ENCODE measurements around the gene DNM1L.

Gene DNM1L

GRCh38 chr12:32679091-32679919 is at the start of gene DNM1L:
DNM1L (plus strand) TSS chr12:32679301; CDS start chr12:32679364, 63 bp downstream.
- DNase-seq (ENCODE audit: low spot score) = peak; percentile 96

- no peak for DNase-seq (ENCODE audit: low spot score)
These were observed 37.7 kb upstream of the DNM1L start for GRCh38 chr12:32641287-32641901.

- no peak for DNase-seq (ENCODE audit: low spot score)
These were observed 34.7 kb upstream of the DNM1L start for GRCh38 chr12:32644431-32644830.

DNA sequence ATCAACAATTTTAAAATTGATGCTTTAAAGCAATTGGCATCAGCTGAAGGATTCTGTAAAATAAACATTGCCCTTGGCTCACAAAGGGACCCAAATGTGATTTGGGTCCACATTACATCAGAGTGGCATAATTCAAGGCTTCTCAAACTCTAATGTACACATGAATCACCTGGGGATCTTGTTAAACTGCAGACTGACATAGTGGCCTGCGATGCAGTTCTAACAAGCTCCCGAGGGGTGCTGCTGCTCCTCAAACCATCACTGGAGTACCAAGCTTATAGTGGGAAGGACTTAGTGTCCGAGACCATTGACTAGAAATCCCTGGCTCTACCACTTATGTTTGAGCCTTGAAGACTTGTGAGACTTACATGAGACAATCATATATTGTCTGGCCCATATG is 31.8 kb upstream of the DNM1L start:
- no peak for DNase-seq (ENCODE audit: low spot score)

GRCh38 chr12:32650508-32650907 is 28.6 kb upstream of the DNM1L start:
- DNase-seq (ENCODE audit: low spot score) = no peak

- DNase-seq (ENCODE audit: low spot score) = no peak
These were observed 27.7 kb upstream of the DNM1L start for GRCh38 chr12:32651151-32651955.

GRCh38 chr12:32651956-32652210 is 27.2 kb upstream of the DNM1L start:
- no peak for DNase-seq (ENCODE audit: low spot score)

GRCh38 chr12:32659908-32660440 is 19.1 kb upstream of the DNM1L start:
- DNase-seq (ENCODE audit: low spot score) = no peak

DNA sequence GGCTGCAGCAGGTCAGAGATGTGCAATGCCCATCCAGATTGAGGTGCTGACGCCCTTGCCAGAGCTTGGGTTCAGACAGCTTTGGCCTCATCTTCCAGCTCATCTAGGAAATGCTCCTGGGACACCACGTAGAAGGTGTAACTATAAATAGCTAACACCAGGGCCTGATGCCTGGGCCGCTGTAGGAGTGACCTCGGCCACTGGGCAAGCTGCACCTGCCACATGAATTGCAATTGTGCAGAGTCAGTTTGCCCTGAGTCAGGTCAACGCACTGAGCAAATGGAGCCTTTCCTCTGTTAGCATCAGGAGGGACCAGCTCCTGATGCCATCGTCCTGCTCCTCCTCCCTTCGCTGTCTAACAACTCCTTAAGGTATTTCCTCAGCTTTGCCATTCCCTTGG is 17.4 kb upstream of the DNM1L start:
- DNase-seq (ENCODE audit: low spot score) = no peak

GRCh38 chr12:32662665-32663064 is 16.4 kb upstream of the DNM1L start:
- no peak for DNase-seq (ENCODE audit: low spot score)

DNA sequence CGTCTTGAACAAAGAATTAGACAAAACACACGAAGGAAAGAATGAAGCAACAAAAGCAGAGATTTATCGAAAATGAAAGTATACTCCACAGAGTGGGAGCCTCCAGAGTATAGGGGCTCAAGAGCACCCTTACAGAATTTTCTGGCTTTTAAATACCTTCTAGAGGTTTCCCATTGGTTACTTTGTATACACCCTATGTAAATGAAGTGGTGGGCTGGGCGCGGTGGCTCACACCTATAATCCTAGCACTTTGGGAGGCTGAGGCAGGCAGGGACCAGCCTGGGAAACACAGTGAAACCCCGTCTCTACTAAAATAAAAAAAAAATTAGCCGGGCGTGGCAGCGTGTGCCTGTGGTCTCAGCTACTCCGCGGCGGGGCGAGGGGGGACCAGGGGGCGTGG is 13.1 kb upstream of the DNM1L start:
- no peak for DNase-seq (ENCODE audit: low spot score)

GRCh38 chr12:32669584-32669983 is 9.5 kb upstream of the DNM1L start:
- no peak for DNase-seq (ENCODE audit: low spot score)

DNA sequence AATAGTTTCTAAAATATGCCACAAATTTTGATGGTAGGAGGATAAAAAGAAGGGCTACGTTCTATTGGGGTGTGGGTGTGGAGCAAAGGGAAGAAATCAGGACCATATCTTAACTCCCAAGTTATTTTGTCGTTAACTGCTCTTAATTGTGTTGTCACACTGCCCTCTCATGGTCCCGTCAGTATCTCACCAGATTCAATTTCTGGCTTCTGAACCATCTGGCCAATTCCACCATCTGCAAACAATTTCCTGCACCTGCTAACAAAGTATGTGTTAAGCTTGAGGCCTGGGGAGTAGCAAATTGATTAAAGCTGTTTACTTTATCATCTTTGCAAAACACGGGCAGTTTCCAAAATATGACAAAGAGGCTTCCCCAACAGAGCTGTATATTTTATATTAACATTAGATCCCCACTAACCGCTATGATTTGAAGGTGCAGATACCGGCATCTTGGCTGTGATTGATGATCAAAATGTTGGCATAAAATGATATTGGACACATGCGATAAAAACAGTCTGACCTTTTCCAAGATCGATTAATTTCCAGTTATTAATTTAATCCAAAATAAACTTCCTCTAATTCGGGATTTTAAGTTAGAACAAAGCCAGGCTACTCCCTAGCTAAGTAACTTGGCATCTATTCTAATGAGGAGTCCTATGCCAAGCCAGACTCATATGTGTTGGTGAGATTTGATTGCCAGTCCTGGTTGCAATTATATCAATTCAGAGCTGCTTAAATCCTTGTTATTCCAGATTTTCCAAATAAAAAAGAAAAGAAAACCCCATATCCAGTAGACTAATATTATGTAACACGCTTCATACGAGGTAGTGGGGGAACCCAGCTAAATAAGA is 6.9 kb upstream of the DNM1L start:
- DNase-seq (ENCODE audit: low spot score) = peak; percentile 70

- no peak for DNase-seq (ENCODE audit: low spot score)
These were observed 778 bp downstream of the DNM1L start for GRCh38 chr12:32679920-32680237.

- no peak for DNase-seq (ENCODE audit: low spot score)
These were observed 1.7 kb downstream of the DNM1L start for GRCh38 chr12:32680787-32681186.

DNA sequence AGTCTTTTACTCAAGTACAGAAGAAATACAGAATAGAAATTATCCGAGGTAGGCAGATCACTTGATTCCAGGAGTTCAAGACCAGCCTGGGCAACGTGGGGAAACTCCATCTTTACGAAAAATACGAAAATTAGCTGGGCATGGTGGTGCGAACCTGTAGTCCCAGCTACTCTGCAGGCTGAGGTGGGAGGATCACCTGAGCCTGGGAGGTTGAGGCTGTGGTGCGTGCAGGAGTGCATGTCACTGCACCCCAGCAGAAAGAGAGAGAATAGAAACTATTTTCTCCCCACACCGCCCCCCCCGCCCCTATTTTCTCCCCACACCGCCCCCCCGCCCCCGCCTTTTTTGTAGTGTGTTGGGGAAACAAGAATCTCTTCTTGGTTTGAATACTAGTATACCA is 2.2 kb downstream of the DNM1L start:
- no peak for DNase-seq (ENCODE audit: low spot score)

DNA sequence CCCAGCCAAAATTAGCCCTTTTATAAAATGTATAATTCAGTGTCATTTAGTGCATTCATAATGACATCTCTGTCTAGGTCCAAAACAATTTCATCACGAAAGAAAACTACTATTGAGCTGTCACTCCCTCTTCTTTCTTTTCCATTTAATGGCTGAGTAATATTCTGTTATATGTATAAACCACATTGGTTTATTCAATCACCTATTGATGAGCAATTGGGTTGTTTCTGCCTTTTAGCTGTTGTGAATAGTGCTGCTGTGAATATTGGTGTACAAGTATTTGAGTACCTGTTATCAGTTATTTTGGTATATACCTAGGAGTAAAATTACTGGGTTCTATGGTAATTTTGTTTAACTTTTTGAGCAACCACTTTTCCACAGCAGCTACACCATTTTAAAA is 7.2 kb downstream of the DNM1L start:
- DNase-seq (ENCODE audit: low spot score) = no peak

DNA sequence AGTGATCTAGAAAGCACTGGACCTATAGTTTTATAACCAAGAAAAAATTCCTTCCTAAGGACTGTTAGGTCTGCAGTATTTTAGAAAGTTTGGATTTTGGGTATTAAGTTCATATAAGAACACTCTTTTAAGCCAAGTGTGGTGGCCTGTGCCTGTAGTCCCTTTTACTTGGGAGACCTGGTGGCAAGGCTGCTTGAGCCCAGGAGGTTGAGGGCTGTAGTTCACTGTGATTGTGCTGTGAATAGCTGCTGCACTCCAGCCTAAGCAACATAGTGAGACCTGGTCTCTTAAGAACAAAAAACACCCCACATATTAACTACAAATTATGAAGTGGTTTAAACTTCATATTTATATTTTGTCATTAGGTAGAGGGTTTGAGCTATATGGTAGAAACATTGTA is 9.7 kb downstream of the DNM1L start:
- no peak for DNase-seq (ENCODE audit: low spot score)

GRCh38 chr12:32690927-32691326 is 11.8 kb downstream of the DNM1L start:
- DNase-seq (ENCODE audit: low spot score) = no peak

GRCh38 chr12:32692358-32692757 is 13.3 kb downstream of the DNM1L start:
- DNase-seq (ENCODE audit: low spot score) = no peak

- no peak for DNase-seq (ENCODE audit: low spot score)
These were observed 13.9 kb downstream of the DNM1L start for GRCh38 chr12:32693036-32693435.

DNA sequence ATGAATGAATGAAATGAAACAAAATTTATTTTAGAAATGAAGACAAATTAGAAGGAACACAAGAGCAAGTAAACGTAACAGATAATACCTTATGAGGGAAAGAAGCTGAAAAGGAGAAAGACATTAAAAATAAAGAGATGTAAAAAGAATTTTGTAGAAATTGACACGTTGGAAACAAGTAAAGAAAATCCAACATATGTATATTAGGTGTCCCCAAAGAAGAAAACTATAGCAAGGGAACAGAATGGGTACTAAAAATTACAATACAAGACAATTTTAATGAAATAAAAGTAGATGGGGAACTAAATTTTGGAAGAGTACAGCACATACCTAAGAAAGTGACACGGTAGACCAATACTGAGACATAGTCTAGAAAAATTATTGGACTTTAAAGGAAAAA is 16.7 kb downstream of the DNM1L start:
- no peak for DNase-seq (ENCODE audit: low spot score)
